GM19452 (cell line): ENCODE measurements around the gene MTRF1L.
"Not testable (repeated sequence)": the region's sequence is repeated elsewhere in the genome, so short reads cannot be mapped to it uniquely, and the experiment has no call there.

Experiments
- ATAC-seq: cut with Tn5 transposase; IDR thresholded peaks from one replicate; pipeline ENCODE4 v1.9.1; 2021; ENCODE audit not compliant: unreplicated experiment

The MTRF1L gene

DNA sequence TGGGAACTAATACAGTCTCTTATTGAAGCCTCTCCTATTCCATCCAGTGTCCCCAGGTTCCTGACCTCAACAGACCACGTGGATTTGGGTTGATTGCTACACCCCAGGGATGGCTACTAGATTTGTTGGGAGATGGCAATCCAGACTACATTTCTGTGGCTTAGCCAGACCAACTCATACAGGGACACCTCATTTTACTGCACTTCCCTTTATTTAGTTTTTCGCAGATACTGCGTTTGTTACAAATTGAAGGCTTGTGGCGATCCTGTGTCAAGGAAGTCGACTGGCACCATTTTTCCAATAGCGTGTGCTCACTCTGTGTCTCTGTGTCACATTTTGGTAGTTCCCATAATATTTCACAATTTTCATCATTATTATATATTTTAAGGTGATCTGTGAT is 10.3 kb upstream of the MTRF1L start:
- ATAC-seq, result no peak

DNA sequence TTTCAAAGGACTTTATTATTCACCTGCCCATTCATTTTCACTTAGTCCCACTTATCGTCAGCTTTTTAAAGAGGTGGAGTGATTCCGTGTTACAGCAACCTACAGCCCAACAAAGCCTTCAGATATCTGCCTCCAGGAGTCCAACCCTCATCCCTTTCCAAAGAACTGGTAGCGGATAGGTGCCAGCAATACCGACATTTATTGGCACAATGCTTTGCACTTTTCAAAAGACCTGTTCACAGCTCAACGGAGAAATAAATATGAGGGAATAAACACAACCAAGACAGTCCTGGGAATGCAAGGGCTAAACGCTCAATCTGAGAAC is 819 bp upstream of the MTRF1L start:
- peak; percentile 3 for ATAC-seq

DNA sequence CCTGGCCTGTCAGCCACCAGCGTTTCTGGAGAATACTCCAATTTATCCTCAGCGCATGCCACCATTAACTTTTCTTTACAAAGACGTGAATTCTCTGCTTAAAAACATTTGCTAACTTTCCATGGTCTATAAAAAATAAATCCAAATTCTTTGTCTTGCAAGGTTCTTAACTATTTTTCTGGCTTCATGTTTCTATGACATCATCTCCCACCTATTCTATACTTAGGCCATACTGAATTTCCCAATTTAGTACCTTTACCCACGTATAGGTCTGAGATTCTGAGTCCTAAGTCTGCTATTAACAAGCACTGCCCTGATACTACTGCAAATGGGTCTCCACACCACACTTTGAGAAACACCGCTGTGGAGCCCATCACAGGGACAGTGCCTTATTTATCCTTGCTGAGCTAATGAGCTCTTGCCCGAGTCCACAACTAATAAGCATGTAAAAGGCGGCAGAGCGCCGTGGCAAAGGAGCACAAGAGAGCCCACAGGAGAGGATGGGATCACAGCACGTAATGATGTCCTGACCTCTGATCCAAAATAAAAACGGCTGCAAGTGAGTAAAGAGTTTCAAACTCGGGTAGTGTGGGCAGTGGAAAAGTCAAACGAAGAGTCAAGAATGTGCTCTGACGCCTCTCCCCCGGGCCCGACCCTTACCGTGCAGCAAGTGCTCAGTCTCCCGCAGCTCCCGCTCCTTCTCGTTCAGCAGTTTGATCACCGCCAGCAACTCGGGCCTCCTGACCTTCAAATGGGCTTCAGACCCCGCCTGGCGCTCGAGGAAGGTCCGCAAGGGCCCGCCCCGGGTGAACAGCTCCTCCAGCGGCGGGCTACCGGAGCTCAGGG is 519 bp downstream of the MTRF1L start:
- ATAC-seq, result peak; percentile 15

DNA sequence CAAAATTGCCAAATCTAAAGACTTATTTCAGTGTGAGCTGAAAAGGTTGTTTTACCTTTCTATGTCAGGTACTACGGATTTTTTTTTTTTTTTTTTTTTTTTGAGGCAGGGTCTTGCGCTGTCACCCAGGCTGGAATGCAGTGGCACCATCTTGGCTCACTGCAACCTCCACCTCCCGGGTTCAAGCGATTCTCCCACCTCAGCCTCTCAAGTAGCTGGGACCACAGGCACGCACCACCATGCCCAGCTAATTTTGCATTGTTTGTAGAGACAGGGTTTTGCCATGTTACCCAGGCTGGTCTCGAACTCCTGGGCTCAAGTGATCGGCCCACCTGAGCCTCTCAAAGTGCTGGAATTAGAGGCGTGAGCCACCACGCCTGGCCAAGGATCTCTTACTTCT is 1.7 kb downstream of the MTRF1L start:
- not testable (repeated sequence) for ATAC-seq

DNA sequence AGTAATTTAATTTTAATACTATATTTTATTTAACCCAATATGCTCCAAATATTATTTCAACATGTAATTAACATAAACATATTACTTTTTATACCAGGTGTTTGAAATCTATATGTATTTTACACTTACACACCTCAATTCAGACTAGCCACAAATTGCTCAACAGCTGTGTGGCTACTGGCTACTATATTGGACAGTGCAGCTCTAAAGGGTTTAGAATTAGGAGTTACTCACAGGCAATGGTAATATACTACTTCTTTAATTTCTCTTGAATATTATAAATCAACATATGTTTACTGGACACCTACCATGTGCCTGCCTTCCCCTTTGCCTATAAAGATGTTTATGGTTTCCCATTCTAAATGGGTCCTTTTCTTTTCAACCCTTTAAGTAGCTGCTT is 2.3 kb downstream of the MTRF1L start:
- ATAC-seq, result no peak

DNA sequence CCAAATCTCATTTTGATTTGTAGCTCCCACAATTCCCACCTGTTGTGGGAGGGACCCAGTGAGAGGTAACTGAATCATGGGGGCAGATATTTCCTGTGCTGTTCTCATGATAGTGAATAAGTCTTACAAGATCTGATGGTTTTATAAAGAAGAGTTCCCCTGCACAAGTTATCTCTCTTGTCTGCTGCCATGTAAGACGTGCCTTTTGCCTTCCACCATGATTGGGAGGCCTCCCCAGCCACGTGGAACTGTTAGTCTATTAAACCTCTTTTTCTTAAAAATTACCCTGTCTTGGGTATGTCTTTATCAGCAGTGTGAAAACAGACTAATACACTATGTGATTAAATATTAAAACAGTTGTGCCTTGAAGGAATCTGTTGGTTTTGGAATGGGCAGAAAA is 3.0 kb downstream of the MTRF1L start:
- ATAC-seq, result not testable (repeated sequence)

DNA sequence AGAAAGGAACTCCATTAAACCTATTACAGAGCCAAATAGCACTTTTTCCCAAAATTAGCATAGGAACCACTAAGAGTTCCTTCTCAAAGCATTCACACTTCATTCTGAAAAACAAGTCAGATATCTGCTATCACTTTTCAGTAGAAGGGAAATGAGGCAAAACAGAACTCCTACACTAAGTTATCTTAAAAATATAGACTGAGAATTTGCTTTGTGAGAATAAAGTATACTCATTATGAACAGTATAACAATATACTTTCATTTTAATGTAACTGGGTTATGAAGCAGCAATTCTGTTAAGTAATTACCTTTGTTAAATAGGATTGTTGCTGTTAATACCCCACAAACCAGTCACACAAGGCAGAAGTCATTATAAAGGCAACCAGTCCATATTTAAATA is 8.7 kb downstream of the MTRF1L start:
- ATAC-seq, result no peak

DNA sequence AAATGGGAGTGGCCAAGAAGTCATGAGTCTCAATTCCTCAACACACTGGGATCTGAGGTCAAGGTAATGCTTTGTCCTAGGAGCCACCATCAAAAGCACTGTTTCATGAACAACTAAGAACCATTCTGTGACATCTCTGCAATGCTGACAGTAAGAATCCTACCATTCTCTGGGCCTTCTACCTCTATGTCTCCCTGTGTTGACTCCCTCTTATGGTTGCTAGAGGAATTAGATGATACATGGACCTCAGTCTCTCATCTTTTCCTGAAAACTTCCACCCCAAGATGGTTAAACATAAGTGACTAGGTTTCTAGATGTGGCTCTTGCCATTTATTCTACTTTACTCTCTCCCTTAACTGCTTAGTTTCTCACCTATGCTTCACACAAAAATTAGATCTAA is 9.1 kb downstream of the MTRF1L start:
- ATAC-seq, result no peak

DNA sequence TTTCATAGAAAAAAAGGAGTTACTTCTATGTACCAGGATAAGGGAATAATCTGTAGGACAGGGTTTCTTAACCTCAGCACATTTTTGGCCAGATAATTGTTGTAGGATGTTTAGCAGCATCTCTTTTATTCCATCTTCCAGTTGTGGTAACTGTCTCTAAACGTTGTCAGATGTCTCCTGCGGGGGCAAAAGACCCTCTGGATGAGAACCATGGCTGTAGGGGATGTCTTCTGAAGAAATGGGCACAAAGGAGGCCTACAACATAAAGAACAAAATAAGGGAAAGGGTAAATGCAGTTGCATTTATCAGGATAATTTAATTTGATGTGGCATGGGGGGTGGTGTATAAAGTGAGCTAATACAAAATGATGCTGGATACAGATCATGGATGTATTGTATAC is 15.5 kb downstream of the MTRF1L start:
- no peak for ATAC-seq

DNA sequence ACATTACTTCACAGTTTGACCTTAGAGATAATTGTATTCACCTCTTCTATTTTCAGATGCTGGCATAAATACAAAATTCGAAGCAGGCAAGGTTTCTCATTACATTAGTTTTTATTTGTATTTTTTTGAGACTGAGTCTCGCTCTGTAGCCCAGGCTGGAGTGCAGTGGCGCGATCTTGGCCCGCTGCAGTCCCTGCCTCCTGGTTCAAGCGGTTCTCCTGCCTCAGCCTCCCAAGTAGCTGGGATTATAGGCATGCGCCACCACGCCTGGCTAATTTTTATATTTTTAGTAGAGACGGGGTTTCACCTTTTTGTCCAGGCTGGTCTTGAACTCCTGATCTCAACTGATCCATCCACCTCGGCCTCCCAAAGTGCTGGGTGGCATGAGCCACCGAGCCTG is 17.2 kb downstream of the MTRF1L start:
- ATAC-seq, result not testable (repeated sequence)

DNA sequence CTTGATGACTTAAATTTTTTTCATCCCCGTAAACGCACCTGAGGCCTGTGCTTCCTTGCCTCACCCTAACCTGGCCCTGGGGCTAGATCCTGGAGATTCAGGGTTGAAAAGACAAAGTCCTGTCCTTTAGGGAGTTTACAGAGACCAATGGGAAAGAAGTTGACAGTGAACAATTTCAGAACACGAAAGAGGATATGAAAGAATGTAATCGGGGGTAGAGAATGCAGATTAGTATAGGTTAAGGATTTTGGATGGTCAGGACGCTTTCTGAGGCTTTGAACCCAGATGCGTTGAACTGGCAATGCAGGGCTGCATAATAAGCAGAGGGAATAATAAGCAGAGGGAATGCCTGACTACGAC is 18.0 kb downstream of the MTRF1L start:
- peak; percentile 25 for ATAC-seq

DNA sequence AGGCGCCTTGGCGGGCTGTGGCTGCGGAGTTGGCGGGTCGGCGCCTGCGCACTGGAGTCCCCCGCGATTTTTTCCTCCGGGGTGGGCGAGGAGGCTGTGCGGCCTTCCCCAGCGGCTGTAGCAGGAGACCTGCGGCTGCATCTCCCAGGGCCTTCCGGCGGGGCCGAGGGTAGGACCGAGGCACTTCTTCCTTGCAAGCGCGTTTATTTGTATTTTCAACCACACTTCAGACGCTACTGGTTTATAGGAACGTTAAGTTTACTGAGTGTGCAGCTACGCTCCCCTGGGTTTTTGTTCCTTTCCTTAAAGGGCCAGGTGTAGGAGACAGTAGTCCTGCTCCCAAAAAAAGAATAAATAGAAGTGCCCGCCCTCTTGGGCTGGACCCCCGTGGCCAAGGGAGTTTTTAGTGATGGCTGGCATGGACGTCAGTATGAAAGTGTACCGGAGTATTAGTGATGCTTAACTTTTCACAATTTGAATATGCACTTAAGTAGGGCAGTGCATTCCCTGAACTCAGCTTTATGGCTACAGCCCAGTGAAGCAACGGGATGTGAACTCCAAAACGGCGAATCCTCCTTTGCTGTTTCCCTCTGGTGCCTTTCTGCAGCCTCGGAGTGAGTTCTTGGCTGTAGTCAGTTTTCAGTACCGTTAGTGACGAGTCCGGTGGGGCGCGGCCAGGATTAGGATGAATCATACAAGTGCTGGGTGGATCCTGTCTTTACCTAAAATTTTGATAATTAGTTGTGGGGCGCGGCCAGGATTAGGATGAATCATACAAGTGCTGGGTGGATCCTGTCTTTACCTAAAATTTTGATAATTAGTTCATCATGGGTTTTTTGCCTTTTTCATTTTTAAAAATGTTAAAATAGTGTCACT is 18.6 kb downstream of the MTRF1L start:
- ATAC-seq, result peak; percentile 23

DNA sequence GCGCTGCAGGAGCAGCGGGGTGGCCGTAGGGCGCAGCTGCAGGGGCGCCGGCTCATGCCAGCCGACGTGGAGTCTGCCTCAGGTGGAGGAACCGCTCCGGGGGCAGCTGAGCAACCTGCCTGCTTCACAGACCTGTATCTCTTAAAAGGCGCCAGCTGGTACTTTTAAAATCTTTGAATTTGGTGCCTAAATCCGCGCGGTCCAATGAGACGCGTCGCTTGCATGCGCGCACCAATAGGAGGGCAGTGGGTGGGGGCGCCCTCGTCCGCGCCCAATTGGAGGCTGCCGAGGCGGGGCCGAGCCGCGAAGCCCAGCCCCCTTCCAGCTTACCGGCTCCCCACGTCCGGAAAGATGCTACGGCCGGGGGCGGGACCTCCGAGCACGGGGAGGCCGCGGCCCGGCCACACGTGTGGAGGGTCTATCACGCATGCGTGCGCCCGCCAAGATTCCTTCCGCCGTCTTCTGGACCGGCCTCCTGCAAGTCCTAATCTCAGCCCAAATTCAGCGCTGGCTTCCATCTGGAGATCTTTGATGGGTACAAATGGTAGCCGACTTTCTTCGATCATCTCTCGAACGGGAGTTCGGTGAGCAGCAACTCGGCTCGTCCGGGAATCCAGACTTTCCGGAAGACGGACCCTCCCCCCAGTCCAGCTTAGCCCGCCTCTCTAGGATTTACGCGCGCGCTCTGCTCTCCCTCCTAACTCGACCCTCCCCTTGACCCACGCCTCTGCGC is 19.4 kb downstream of the MTRF1L start, which contains the start of gene FBXO5:
Gene FBXO5 (minus strand): TSS at position 138 of the 733 bp plus-strand sequence. CDS start 82 bp downstream, at position 56.
- peak; percentile 80 for ATAC-seq

DNA sequence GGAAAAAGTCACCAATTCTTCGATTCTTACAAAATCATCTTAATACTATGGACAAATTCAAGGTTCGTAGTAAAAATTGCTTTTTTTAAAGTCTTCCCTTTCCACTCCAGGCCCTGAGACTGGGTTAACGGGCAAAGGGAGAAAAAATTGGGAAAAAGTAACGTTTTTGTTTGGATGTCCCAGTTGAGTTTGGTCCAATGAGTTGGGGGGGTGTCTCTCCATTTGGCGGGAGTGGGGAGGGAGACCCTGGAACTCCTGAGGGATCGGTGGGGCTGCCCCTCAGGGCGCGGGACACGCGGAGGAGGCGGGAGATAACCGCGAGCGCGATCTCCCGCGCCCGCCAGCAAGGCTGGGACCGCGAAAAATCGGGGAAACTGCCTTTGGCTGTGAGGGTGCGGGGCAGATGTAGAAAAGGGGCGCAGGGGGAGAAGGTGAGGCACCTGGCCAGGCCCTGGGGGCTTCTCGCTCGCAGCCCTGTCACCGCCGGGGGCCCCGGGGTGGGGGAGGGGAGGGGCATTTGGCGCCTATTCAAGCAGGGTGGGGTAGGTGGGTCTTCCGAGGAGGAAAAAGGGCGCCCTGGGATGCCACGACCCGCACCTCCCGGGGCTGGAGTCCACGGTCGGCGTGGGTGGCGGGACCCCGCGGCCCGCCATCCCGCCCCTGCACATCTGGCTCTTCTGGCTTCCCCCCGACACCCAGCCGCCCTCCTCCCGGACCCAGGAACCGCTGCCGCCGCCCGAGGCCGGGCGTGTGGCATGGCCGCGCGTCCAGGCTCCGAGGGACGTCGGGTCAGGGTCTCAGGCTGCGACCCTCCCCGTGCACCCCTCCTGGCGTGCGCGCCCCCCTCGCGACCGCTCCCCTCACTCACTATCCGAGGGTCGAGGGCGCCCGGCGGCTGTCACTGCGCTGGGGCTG is 20.3 kb downstream of the MTRF1L start:
- ATAC-seq, result peak; percentile 0

DNA sequence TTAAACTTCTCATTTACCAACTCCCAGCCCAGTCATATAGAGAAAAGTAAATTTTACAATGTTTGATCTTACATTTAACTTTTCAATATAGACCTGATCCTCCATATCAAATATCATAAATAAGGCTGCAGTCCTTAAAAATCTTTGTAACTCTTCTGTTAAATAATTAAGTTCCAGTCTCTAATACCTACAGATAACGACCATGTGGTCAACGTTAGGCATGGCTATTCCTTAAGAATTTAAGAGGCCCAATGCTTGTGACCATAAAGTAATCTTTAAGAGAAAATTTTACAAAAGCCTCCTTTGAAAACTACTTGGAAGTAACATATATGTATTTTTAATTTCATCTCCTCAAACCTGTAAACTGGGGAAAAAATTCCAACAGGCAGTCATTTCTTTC is 21.3 kb downstream of the MTRF1L start:
- ATAC-seq, result no peak

DNA sequence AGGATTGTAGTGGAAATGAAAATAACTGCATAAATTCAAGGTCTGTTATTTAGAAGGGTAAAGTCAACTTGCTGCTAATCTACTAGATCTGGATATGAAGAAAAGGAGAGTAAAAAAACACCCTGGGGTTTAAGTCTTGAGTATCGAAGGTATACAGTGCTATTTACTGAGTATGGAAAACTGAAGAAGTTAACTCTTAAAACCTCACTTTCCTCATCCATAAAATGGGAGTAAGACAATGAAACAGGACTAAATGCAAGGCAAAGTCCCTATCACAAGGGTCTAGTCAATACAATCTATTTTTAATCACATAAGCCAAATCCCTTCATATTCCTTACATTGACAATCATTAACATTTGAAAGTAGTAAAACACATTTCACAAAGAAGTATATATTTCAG is 21.9 kb downstream of the MTRF1L start:
- no peak for ATAC-seq

DNA sequence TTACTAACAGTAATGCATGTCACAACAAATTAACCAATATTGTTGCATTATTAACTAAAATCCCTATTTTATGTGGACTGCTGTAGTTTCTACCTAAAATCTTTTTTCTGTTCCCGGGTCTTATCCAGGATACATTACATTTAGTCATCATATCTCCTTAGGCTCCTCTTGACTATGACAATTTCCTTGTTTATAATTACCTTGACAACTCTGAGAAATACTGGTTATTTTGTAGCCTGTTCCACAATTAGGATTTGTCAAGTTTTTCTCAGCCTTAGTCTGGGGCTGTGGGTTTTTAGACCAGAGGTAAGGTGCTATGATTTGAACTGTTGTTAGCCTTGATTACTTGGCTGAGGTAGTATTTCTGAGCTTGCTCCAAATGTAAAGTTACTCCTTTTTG is 23.4 kb downstream of the MTRF1L start:
- ATAC-seq, result no peak

DNA sequence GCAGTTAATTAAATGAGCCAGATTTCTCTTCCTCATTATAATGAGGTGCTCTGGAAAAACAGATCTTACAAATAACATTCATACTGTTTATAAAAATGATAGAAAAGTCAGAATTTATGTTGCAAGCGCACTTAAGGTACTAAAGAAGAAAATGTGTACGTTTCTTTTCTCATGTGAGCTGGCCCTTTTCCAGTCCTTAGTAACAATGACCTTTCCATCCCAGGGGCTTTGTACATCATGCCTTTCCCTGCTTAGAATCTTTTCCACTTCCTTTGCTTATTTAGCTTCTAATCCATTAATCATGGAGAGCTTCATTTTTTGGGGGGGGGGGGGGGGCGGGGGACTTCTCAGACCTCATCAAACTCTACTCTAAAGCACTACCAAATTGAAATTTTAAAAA is 24.5 kb downstream of the MTRF1L start:
- ATAC-seq, result no peak

DNA sequence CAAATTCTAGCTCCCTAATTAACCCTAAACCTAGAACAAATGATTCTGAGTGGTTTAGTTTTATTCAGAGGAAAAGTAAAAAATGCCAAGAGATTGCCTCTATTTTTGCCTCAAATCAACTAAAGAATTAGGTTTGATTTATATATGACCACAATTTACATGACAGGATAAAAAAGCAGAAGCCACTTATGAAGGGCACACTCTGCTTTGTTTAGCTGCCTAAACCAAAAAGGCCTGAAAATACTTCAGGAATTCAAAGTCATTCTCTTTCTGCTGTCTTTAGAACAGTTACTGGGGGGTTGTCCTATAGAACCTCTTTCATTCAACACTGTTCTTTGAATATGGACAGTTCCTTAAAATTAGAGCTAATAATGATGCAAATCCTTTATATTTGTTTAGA is 25.0 kb downstream of the MTRF1L start:
- ATAC-seq, result no peak

DNA sequence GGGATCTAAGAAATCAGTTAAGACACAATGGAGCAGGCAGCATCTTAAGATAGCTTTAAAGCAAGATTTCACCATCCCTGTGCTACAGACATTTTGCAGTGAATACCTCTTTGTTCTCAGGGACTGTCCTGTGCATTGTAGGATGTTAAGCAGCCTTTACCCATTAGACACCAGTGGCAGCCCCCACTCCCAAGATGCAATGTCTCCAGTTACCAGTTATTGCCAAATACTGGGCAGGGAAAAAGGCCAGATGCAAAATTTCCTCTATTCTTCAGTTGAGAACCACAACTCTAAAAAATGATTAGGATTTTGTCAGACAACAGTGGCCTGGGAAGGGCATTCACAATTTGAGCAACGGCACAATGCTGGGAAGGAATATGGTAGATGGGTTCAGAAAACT is 25.8 kb downstream of the MTRF1L start:
- no peak for ATAC-seq
